ENCODE data around the gene SNX22. TPM values are rescaled to one million over a fixed set of nuclear protein-coding genes. Genes with fewer than 3 reads are reported as not detected.

Gene SNX22
- total RNA-seq, 4 donors from 2014 or later = 0.38 to 13.2 (median 0.40) TPM; not detected in 1

GRCh38 chr15:64191971-64192830 is 40.7 kb downstream of the SNX22 start:
- Histone ChIP-seq H3K27ac (no peak overlapping the region), H3K9me3 (no peaks in the 10 kb centered on the region), H3K4me3 (no peak overlapping the region), H3K27me3 (no peaks in the 10 kb centered on the region), H3K36me3 (peaks cover 0 to 14% (median 0%) of the 10 kb centered on the region in 3 donors), H3K4me1 (no peaks in the 10 kb centered on the region)
- no peak for DNase-seq
- TF ChIP-seq POLR2A (IDR thresholded peaks at IDR 0.05) (no peak), CTCF (IDR thresholded peaks at IDR 0.05) (no peak)

GRCh38 chr15:64193971-64194370 is 42.4 kb downstream of the SNX22 start:
- Histone ChIP-seq H3K4me1 (no peaks in the 10 kb centered on the region), H3K36me3 (peaks cover 0 to 10% (median 0%) of the 10 kb centered on the region in 3 donors), H3K27ac (no peak overlapping the region), H3K4me3 (no peak overlapping the region), H3K9me3 (no peaks in the 10 kb centered on the region), H3K27me3 (no peaks in the 10 kb centered on the region)
- DNase-seq = no peak
- no peak for TF ChIP-seq CTCF (IDR thresholded peaks at IDR 0.05)
- TF ChIP-seq POLR2A (IDR thresholded peaks at IDR 0.05) = no peak

- H3K36me3 ChIP-seq = peaks cover 0 to 23% (median 0%) of the 10 kb centered on the region in 3 donors
These were observed 45.9 kb downstream of the SNX22 start for GRCh38 chr15:64197425-64197824.

GRCh38 chr15:64205202-64205601 is 53.7 kb downstream of the SNX22 start:
- Histone ChIP-seq H3K27ac (no peak overlapping the region), H3K36me3 (peaks cover 0 to 23% (median 0%) of the 10 kb centered on the region in 3 donors), H3K9me3 (no peaks in the 10 kb centered on the region), H3K27me3 (no peaks in the 10 kb centered on the region), H3K4me1 (no peaks in the 10 kb centered on the region), H3K4me3 (no peak overlapping the region)
- no peak for DNase-seq
- no peak for TF ChIP-seq CTCF (IDR thresholded peaks at IDR 0.05)
- TF ChIP-seq POLR2A (IDR thresholded peaks at IDR 0.05) = no peak

More at GRCh38 chr15:64197425-64197824, 45.9 kb downstream of the SNX22 start:
- Histone ChIP-seq H3K9me3 (no peaks in the 10 kb centered on the region), H3K4me3 (no peak overlapping the region), H3K27me3 (no peaks in the 10 kb centered on the region), H3K4me1 (no peaks in the 10 kb centered on the region), H3K27ac (no peak overlapping the region)
- no peak for DNase-seq
- TF ChIP-seq CTCF (IDR thresholded peaks at IDR 0.05) = no peak
- no peak for TF ChIP-seq POLR2A (IDR thresholded peaks at IDR 0.05)

Small RNA genes within 50 kb of the gene (small RNA-seq; reads per million reads assigned to genes)
- 0 reads per million in 2 donors for gene RF00019

Other genes starting within 250 kb of the SNX22 start
- 100 to 1,000 TPM in 2 of 4 donors, 10 to 100 TPM in 2; 64.6 to 189 (median 125) TPM for gene DAPK2, start 105.2 kb upstream of the SNX22 start, total RNA-seq
- gene CIAO2A, start 57.9 kb upstream of the SNX22 start, total RNA-seq = 100 to 1,000 TPM in 1 of 4 donors, 10 to 100 TPM in 3; 56.3 to 137 (median 78.0) TPM
- gene SNX1, start 55.7 kb upstream of the SNX22 start, total RNA-seq = 100 to 1,000 TPM in 1 of 4 donors, 10 to 100 TPM in 3; 65.6 to 122 (median 83.8) TPM
- 100 to 1,000 TPM; 120 to 244 (median 200) TPM for gene PPIB, start 11.3 kb downstream of the SNX22 start, total RNA-seq
- 10 to 100 TPM; 12.3 to 36.5 (median 24.2) TPM for gene CSNK1G1, start 204.4 kb downstream of the SNX22 start, total RNA-seq
- gene PCLAF, start 229.7 kb downstream of the SNX22 start, total RNA-seq = 1 to 10 TPM; 1.4 to 7.4 (median 4.5) TPM
- 10 to 100 TPM; 18.9 to 61.9 (median 19.9) TPM for gene TRIP4, start 236.1 kb downstream of the SNX22 start, total RNA-seq

Measured in Peyer's patch (tissue), 4 donors.